Left renal pelvis (tissue), 4 donors: Measurements from ENCODE around the gene ARVCF. TPM values are rescaled to one million over a fixed set of nuclear protein-coding genes. Genes with fewer than 3 reads are reported as not detected.

Experiments used
- DNase-seq, 4 donors: peaks; one replicate each; pipeline ENCODE4 v3.0.0-alpha.2; 2013; ENCODE audit warnings: low read depth in 4 of 4, low spot score in 3 of 4
- polyA plus RNA-seq, 4 donors: library from polyadenylated mRNA; unstranded; fragments of 120-200 nt; gene quantifications; one replicate each; pipeline ENCODE4 v1.2.1, GENCODE V29; 2013; ENCODE audit not compliant: insufficient read length in 4 of 4

The ARVCF gene
- polyA plus RNA-seq, 4 donors, result 17.5 to 32.5 (median 18.8) TPM

DNA sequence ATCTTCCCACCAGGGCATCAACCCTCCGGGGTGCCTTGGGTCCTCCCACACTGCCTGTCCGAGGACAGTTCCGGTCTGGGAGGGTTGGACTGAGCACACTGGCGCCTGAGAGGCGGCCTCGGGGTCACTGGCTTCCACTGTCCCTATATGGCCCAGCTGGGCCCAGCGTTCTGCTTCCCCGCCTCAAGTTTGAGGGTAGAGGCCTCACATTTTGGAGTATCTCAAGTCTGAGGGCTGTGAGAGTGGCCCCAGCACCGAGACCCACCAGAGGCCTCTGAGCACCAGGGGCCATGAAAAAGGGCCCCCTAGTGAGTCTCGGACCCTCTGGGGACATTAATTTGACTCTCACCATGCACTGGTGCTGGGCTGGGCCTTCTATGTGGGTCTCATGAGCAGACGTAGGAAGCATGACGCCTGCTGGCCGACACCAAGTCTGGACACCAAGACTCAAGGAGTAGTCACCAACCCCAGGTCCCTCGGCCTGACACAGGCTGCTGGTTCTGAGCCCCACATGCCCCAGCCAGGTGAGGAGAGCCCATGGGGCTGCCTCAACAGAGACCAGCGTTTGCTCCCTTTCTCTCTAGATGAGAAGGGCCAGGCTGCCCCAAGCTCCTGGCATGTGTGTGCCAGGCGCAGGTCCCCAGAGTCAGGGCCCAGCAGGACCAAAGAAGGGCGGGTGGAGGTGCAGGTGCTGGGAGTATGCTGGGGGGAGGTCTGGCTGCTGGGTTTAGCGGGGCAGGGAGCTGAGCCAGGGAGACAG, 27.5 kb downstream of the ARVCF start:
- DNase-seq, result no peak

DNA sequence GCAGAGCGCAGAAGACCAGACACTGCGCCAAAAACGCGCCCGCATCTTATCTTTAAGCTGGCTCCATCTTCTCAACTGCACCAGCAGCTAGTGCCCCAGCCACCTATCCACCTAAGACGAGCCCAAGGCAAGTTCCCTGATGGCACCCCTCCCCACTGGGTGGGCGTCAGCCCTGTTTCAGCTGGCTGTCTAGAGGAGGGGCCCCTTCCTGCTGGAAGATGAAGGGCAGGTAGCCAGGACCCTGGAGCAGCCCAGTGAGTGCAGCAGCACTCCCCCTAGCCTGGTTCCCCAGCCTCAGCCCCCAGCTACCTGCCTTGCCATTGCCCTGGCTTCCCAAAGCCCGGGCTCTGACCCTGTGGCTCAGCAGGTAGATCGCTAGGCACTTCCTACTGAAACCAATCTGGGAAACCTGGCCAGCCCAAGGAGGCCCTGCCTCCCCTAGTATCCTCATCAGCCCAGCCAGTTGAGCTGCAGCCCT, 28.3 kb downstream of the ARVCF start:
- no peak for DNase-seq

- no peak for DNase-seq
Measured at GRCh38 chr22:19987394-19988306, 29.0 kb downstream of the ARVCF start.

DNA sequence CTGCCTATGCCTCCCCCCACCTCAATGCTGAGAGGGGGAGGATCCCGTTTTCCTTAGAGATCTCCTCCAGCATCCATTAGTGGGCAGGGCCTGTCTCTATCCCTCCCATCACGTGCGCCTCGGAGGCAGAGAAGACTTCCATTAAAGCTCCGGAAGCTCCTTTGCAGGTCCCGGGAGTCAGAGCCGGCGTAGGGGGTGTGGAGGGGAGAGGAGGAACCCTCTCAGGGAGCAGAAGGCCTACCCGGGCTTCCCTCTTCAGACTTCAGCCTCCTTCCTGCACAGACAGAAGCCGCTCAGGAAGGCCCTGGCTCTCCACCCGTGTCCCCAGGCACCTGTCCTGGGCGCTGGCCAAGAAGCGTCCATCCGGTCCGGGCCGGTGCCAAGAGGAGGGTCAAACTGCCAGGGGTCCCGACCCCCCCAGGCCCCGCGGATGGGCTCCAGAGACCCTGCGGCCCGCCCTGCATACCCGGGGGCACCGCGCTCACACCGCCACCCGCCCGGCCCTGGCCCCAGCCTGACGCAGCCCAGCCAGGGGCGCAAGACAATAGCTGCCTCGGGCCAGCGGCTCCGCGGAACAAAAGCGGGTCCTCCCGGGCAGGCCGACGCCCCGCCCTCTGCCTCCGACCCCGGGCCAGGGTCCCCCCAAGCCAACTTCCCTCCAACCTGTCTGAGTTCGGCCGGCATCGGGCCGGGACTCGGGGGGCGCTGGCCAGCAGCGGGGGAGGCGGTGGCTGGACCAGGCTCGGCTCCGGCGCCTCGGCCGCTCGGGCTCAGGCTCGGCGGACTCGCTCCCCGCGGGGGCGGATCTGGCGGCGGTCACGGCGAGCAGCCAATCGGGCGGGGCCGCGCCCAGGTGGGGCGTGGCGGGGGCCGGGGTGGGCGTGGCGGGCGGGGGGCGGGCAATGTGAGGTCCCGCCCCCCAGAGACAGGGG, 29.9 kb downstream of the ARVCF start:
- peak in 2 of 4 donors; percentile 51 to 58 for DNase-seq

DNA sequence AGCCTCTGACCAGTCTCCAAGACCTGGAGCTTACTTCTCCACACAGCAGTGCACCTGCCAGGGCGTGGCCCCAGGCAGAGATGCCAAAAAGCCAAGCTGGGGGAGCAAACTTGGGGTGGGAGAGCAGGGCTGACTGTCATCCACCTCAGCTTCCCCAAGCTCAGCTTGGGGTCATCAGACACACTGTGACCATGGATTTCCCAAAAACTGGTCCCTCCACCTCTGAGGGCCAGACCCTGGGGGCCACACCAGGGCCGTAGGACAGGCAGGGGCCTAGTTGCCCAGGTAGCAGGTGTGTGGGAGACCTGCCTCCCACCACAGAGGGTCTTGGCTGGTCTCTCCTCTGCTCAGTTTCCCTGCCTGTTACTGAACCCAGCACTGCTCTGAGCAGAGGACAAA, 30.6 kb downstream of the ARVCF start:
- DNase-seq, result no peak

- DNase-seq, result no peak
Measured at GRCh38 chr22:19984851-19985811, 31.5 kb downstream of the ARVCF start.

DNA sequence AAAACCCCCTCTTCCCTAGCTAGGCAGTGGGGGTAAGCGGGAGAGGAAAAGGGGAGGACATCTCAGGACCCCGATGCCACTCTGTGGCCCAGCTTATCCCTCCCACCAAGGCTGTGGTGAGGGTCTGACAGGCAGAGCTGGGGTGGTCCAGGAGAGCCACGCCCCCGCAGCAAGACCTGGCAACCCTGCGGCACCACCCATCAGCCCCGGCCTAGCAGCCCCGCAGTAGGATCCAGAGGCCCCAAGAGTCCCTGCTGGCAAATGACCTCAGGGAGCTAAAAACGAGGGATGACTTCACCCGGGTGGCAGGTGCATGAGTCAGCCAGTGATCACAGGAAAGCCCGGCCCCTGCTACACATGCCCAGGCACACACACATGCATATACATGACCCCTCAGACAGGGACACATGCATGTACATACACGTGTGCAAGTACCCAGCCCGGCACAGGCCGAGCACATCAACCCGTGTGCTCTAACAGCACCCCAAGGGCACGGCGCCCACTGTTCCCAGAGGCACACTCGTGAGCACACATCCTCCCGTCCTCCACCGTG, 32.3 kb downstream of the ARVCF start:
- DNase-seq, result no peak

DNA sequence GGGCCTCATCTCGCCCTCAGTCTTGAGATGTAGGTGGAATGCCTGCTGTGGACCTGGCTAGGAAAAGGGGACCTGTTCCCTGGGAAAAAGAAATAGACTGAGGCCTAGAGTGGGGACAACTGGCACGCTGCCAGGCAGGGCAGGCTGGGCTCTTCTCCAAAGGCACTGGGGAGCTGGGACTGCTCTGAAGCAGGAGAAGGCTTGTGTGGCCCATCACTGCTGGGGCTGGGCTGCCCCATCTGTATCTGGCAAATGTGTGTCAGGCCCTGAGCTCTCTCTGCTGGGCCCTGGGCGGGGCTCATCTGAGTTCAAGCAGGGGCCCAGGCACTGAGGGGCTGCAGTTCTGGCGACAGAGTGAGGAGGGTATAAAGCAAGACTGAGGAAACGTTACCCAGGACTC, 32.9 kb downstream of the ARVCF start:
- DNase-seq, result no peak

DNA sequence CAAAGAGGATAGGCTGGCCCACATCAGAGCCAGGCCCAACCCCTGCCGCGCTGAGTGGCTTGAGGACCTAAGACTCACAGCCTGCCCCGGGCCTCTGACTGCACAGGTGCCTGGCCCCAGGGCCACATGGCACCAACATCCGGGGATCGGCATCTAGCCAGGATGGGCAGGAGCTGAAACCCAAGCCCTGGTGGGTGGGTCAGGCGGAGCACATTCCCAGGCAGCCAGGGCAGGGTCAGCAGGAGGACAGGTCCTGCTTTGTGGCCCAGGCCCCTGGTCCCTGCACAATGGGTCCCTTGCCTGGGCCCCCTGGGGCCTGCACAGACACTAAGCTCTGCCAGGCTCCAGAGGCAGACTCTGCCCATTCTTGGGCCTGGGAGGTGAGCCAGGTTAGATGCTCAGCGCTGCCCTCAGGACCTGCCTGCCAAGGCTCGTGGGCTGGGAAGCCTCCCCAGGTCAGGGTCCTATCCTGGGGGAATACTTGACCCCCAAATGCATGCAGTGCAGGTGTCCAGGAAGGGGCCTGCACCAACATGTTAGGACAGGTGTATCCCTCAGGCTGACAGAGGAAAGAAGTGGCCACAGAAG, 33.5 kb downstream of the ARVCF start:
- no peak for DNase-seq

DNA sequence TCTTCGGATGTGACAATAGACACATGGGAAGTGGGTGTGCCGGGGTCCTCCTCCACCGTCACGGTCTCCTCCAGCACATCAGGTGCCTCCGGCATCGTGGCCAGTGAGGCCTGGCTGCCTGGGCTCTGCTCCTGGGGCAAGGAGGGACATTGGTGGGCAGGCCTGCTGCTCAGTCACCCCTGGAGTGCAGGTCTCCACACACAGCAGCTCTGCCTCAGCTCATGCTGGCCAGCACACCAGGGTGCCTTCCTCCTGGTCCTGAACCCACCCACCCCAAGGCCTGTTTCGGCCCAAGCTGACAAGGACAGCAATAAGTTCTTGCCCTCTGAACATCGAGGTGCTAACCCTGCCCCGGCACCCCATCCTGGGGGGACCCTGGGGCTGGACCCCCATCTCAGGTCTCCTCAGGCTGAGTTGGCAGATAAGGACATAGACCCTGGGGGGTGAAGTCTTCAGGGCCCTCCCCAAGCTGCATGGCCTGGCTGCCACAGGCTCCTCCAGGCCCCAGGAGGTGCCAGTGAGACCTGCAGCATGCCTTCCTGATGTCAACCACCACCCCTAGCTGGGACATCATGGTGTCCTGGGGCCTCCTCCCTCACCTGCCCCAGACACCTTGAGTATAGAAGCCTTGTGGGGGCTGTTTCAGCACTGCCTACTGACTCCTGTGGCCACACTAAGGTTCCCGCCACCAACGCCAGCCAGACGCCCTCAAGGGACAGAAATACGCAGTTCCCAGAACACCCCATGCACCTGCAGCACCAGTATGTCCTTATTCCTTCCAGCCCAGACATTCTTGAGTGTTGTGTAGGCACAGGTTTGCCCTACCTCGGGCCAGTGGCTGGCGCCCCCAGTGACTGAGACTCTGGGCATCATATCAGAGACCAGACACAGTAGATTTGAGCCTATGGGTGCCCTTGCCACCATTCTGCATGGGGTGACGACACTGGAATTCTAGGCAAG, 34.4 kb downstream of the ARVCF start:
- DNase-seq, result no peak

DNA sequence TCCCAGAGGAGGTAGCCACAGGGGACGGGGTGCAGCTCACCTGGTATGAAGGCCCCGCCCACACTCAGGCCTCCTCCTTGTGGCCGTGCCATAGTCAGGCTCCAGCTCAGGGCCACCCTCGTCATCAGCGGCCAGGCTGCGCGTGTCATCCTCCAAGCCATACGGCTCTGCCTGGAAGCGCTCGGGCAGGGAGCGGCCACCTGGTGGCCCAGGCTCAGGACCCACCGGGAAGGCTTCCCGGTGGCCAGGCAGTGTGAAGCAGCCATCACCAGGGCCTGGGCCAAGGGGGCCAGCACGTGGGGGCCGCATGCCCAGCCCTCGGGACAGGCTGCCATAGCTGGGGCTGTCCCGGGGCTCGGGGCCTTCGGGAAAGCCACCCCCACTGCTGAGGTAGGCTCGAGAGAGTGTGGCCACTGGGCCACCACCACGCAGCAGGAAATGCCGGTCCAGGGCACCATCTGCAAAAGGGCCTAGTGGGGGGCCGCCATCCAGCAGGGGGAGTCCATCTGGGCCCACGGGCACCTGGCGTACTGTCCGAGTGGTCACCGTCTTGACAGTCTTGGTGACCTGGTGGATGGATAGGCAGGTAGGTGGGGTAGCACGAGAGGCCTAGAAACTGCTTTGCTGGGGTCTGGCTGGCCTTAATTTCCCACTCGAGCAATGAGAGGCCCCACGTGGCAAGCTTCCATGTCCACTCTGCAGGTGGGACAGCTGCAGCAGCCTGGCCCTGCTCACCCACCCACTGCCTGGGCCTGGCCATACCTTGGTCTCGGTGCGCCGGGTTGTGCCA, 35.3 kb downstream of the ARVCF start:
- no peak for DNase-seq

DNA sequence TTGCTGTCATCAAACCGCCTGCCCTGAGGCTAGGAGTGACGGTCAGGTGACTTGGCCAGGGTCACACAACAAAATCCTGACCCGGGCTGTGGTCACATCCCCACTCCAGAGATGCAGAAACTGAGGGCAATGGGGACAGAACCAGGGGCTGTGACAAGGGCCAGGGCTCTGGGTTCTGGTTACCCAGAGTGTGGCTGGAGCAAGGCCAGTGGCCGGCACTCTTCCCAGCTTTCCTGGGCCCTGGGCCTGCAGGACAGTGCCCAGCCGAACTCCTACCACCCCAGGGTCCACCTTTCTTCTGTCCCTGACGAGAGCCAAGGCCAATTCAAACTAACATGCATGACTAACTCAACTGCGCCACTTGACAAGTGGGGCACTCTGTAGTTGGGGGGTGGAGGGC, 35.9 kb downstream of the ARVCF start:
- DNase-seq, result no peak

DNA sequence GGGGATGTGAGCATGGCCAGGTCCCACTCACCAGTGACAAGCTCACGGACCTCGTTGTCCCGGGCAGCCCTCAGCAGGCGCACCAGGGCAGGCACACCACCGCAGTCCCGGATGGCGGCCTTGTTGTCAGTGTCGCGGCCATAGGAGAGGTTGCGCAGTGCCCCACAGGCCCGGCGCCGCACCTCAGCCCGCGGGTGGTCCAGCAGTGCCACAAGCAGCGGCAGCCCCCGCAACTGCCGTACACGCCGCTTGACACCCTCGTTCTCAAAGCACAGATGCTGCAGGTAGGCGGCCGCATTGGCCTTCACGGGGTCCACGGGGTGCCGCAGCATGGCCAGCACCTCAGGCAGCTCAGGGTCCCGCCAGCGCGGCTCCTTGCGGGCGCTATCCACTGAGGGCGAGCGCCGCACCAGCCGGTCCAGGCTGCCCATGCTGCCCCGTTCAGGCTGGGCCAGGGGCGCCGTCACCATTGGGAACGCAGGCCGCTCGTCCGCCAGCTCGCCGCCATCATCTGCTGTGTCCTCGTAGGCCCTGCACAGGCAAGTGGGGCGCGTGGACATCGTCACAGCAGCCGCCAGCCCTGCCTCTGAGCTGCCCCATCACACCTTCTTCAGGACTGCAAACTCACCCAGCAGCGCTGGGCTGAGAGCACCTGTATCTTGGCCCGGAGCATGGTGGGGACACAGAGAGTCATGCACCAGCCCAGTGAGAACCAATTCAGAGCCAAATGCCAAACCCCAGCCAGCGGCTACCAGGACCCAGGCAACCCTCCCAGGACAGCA, 36.7 kb downstream of the ARVCF start:
- no peak for DNase-seq

DNA sequence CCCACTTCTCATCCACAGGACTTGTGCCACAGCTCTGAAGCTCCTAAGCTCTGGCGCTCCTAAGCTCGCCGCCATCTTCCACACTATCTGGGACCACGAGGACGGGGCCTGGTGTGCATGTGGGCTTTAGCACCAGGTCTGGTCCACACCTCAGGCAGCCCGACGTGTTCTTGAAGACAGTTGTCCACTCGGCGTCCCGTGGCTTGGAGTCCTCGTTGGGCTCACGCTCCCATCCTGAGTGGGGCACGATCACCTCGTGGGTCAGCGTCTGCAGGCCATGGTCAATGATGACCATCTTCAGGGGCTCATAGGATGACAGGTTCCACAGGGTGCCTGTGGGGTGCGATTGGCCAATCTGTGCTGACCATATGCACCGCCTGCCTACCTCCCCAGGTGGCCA, 37.9 kb downstream of the ARVCF start:
- no peak for DNase-seq

DNA sequence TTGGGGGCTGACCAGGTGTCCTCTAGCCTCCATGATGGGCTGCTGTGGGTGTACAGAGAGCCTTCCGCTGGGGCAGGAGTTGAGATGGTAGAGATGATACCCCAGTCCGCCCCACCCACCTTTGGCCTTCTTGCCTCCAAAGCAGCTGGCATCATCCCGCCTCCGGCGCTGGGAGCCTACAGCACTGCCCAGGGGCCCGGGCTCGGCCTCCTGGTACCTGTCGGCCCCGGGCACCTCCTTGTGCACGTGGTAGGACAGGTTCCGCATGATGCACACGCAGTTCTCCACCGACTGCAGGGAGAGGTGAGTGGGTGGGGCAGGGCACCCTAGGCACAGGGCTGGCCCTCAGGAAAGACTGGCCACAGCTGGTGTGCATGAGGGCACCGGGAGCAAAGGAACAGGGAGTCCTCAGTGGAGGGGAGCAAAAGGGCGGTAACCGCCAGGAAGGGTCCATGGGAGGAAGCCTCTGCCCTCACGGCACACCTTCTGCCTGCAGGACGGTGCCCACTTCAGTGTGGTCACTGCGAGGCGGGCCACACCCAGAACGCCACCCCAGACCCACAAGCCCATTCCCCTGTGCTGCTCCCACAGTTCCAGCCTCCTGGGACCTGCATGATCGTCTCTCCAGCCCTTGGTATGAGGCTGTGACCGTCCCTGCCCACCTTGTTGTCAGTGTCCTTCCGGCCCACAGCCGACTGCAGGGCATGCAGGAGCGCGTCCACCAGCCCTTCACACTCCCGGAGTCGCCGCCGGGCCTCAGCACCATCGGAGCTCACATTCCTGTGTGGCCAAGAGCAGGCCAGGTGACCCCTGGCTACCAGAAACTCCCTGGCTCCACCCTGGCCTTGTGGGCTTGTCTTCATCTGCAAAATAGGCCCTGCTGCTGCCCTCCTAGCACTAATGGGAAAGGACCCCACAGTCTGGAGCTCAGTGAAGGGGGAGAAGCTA, 39.1 kb downstream of the ARVCF start:
- DNase-seq, result no peak
